IPS-18c (cell line): ENCODE measurements around the gene ARL5B.

Experiments
- H3K4me3 ChIP-seq: 2 replicates; pipeline ENCODE4 v1.7.0; 2013; ENCODE audit warnings: low read depth, mild to moderate bottlenecking, low read length, moderate library complexity; ENCODE audit not compliant: insufficient read depth
- H3K9me3 ChIP-seq: one replicate; pipeline ENCODE4 v1.6.1; 2013; ENCODE audit warnings: mild to moderate bottlenecking, low read length, moderate library complexity; ENCODE audit not compliant: control insufficient read depth, insufficient read depth

Gene ARL5B

DNA sequence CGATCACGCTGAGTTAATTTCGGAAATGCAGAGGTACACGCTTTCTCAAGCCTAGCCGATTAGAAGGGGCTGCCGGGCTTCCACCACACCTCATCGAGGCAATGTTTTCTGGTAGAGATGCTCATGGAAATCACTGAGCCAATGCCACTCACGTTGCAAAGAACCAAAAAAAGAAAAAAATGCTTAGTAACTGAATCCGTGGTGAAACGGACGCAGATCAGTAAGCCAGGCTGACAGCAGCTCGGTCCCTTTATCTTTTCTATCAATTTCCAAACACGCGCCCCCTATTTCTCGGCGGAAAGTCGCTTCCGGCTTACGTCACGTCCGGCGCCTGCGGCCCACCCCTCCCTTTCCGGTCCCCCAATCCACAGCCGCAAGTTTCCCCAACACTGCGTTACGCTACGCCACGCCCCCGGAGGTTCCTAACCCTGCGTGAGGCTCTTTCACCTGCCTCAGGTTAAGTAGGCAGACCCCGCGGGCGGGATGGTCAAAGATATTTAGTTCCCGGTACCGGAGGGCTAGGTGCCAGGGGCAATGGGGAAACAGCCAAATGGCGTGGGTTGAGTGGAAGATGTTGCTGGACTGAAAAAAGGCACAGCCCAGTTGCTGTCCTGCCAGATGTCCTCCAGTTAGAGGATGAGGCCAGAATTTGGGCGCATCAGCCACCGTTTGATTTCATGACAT lies 7.8 kb upstream of the ARL5B start, which contains the start of gene NSUN6:
NSUN6 (minus strand) TSS at position 264 of the 684 bp plus-strand sequence. CDS start 384 bp downstream, outside the sequence.
- H3K4me3 ChIP-seq = peak within 1 kb of the TSS; percentile 83
- H3K9me3 ChIP-seq = no peaks in the 10 kb centered on the region

DNA sequence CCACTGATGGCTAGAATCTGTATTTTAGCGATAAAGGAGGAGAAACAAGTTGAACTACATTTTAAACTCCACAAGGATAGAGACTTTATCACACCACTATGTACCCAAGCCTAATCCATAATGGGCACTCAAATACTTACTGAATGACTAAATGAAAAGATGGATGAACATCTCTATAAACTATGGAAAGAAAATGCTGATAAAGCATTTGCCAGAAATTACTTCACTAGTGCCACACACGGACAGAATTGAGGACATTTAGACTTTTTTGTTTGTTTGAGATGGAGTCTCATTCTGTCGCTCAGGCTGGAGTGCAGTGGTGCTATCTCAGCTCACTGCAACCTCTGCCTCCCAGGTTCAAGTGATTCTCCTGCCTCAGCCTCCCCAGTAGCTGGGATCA lies 6.1 kb upstream of the ARL5B start:
- H3K9me3 ChIP-seq = no peaks in the 10 kb centered on the region
- H3K4me3 ChIP-seq = no peak overlapping the region

DNA sequence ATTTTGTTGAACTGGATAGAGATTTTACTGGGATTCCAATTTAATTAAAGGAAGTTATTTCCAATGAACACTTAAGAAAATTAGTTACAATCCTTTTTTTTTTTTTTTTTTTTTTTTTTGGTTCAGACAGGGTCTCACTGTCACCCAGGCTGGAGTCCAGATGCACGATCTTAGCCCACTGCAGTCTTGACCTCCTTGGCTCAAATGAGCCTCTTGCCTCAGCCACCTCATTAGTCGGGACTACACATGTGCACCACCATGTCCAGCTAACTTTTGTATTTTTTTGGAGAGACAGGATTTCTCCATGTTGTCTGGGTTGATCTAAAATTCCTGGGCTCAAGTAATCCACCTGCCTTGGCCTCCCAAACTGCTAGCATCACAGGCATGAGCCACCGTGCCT lies 2.5 kb upstream of the ARL5B start:
- no peak overlapping the region for H3K4me3 ChIP-seq
- no peaks in the 10 kb centered on the region for H3K9me3 ChIP-seq

DNA sequence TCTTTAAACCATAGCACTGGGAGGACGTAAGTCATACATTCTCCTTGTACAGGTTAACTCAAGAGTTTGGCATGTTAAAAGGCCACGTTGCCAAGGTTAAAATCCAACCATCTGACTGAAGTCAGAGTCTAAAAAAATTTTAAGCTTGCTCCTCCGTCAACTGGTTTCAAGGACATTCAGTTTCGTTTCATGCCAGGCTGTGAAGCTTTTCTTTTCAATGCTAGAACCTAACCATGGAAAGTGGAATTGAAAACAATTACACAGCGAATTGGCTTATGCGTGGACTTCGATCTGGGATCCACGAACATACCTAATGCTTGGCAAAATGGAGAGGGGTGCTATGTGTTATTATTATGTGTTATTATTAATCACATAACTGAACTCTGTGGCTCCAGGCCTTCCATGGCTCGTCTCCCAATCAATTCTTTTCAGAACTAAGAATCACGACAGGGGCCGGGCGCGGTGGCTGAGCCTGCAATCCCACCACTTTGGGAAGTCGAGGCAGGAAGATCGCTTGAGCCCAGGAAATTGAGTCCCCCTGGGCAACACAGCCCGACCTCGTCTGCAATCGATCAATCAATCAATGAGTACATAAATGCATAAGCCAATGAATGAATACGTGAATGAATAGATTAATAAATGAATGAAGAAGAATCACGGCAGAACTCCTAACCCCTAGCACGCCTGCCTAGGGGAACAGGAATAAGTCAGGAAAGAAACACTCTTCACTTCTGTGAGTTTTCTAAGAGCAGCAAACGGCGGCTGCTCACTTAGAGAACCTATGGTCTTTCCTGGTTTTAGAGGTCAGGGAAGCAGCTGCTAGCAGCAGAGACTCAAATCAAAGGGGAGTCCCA lies 733 bp upstream of the ARL5B start:
- peak overlapping the region; percentile 97 for H3K4me3 ChIP-seq
- no peaks in the 10 kb centered on the region for H3K9me3 ChIP-seq

DNA sequence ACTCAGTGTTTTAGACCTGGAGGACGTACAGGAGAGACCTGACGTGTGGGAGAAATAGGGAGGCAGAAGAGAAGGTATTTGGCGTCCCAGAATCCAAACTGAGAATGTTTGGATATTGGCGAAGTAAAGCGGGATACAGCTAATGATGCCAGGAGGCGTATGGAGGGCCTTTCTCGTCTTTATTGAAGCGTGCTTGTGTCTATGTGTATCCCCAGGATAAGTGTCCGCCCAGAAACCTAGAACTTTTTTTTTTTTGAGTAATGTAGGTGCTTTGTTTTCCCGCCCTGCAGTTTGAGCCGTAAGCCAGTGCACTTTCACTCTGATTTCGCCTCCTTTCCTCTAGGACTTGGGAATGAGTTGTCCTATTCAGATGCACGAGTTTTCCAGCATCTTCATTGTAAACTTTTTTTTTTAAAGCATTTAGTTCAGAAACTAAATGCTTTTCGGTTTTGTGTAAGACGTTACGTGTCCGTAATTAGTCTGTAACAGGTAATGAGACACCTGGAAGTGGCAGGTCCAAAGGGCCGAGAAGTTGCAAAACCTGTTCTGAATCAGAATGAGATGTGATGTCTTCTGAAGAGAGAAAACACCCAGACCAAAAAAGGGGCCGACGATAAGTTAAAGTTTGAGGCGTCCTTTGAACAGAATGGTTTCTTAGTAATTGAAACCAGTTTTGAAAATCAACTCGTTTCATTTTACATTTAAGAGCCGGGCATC lies 746 bp downstream of the ARL5B start:
- H3K4me3 ChIP-seq = peak overlapping the region; percentile 97

DNA sequence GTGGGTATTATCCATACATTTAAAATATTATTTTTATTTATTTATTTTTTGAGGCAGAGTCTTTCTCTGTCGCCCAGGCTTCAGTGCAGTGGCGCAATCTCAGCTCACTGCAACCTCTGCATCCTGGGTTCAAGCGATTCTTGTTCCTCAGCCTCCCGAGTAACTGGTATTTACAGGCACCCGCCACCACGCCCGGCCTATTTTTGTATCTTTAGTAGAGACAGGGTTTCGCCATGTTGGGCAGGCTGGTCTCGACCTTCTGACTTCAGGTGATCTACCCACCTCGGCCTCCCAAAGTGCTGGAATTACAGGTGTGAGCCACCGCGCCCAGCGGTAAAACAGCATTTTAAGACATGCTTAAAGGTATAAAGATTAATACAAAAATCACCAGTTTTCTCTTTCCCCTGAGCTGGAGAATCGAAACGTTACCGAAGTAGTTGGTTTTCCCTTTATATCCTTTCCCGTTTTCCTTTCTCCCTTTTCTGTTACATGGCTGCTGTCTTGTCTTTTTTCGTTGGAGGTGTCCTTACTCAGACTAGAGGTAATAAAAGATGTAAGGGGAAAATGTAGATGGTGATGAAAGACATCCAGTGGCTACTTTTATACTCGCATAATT lies 1.7 kb downstream of the ARL5B start:
- no peaks in the 10 kb centered on the region for H3K9me3 ChIP-seq
- H3K4me3 ChIP-seq = peak overlapping the region; percentile 97

More for the DNA sequence above, 746 bp downstream of the ARL5B start:
- H3K9me3 ChIP-seq = no peaks in the 10 kb centered on the region

DNA sequence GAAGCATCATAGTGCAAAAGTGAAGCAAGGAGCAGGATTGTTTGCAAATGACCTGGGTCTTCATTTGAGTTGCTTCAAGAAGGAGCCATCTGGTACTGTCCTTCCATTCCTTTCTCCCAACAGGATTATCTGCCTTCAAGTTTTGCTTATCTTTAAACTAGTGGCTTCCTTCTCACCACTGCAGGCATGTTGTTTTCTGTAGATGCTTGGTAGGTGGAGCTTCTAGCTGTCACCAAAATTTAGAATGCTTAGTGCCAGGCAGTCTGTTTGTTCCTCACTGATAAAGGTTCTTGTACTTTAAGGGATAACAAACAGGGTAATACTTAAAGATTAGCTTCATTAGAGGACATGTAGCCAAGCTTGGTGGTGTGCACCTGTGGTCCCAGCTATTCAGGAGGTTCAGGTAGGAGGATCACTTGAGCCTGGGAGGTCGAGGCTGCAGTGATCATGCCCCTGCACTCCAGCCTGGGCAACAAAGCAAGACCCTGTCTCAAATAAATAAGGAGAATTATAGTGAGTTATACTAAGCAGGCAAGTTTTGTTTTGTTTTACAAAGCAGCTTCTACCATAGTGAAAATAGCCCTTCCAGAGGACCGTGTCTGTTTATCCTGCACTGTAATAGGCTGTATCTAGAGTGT lies 5.7 kb downstream of the ARL5B start:
- Histone ChIP-seq H3K9me3 (no peaks in the 10 kb centered on the region), H3K4me3 (no peak overlapping the region)

DNA sequence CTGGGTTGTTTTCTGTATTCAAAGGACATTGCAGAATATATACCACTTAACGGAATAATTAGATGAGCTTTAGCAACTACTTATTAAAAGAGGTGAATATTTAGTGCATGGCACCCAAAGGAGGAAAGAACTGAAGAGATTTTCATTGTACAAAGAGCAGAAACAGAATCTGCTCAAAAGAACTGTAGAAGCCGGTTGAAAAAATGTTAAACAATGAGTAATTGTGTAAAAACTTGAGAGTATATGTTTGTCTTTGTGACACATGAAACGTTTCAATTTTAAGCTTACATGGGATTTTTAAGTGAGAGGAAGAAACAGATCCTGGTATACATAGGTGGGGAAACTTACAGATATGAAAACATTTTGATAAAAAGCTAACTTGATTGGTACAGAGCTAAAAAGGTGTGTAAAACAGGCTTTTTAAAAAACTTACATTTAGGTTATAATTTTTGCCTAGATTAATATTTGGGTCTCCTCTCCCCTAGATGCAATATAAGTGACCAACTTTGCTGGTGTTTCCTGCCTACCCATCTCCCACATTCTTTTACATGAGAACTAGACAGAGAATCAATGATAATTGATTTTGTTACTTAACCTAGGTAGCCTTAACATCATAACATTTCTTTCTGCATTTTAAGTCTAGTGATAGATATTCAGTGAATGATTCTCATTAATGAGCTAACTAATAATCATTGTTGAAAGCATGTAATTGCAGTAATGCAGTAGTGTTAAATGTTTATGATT lies 6.8 kb downstream of the ARL5B start:
- Histone ChIP-seq H3K4me3 (no peak overlapping the region), H3K9me3 (no peaks in the 10 kb centered on the region)

DNA sequence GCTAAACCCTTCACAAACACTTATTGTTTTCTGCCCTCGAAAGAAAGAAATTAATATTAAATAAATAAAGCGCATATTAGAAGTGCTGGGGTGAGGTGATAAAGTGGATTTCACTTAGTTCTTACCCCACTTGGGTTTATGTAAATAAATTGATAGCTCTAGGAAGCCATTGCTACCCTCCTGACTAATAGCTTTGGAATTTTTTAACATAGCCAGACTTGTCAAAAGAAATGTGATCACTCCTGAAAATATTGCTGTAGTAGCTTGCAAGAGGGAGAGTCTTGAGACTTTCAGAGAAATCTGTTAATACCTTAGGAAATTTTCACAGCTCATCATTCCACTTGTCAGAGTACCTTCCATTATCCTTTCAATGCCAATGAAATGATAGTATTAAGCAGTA lies 7.6 kb downstream of the ARL5B start:
- no peak overlapping the region for H3K4me3 ChIP-seq
- H3K9me3 ChIP-seq = no peaks in the 10 kb centered on the region

DNA sequence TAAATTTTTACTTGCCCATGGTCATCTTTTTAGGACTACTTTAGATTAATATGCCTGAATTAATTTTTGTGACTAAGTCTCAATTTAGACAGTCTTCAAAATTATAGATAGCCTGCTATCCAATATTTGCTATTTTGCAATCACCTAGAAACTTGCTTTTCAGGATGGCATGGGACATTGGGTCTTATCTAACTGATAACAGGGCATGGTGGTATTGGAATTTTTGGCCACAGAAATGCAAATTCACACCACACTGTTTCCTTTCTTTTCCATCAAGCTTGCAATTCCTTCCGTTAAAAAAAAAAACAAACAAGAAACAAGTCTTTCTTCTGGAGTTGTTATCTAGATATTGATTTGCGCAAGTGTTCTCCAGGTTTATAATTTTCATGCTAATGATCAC lies 8.8 kb downstream of the ARL5B start:
- Histone ChIP-seq H3K9me3 (no peaks in the 10 kb centered on the region), H3K4me3 (no peak overlapping the region)

DNA sequence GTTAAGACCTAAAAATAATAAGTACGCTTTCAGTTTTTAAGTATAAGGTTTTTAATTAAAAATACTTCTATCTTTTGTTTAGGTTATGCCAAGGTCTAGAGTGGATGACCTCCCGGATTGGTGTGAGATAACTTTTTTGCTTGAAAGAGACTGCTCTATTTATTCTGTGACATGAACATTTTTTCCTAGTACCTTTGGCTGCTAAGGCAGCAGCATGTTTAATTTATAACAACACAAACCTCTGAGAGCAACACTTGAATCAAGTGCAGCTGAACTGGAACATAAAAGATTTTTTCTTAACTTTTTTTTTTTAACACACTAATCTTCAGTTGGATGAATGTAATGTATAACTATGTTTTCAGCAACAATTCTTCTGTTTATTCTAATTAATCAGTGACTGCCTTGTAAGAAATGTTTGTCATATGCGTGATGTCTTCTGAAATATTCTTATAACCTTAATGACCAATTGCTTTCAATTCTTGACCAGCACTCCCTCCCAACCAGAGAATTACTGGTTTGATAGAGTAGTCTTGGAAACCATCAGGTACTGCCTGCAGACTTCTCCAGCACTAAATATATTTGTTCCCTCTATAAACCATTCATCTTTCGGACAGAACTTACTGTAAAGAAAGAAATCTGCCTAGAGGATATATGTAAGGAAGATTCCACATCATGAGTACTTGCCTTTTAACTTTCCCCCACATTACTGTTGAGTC lies 16.0 kb downstream of the ARL5B start:
- Histone ChIP-seq H3K4me3 (no peak overlapping the region), H3K9me3 (no peaks in the 10 kb centered on the region)

DNA sequence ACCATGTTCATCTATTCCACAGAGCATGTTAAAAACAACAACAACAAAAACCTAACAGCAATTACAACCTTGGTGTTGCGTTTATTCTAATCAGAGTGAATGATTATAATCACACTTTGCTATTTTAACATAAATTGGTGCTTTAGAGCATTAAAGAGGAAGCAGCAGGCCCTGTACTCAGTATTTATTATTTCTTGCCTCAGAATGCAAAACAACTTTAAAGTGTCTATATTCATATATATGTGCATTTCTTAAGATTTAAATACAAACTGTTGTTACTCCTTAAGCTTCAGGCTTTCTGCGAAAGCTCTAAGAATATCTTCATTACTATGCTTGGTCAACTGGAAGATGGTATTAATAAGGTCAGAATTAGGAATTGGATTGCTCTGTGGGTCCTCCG lies 21.5 kb downstream of the ARL5B start:
- H3K4me3 ChIP-seq = no peak overlapping the region

DNA sequence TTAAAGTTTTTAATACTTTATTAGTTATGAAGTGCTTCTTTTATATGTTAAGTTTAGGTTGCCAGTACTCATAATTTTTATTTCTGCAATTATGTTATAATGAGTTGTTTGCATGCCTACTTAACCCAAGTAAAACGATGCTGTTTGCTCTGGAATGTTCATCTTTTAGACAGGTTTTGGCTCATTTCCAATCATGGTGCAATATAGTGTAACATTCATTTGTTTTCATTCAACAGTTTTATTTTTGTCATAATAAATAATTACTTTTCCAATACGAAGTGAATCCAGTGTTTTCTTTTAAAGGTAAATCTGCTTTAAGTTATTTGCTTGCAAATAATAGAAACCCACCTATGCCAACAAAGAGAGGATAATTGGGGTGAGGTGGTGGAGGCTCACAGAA lies 22.1 kb downstream of the ARL5B start:
- H3K4me3 ChIP-seq = no peak overlapping the region
- no peaks in the 10 kb centered on the region for H3K9me3 ChIP-seq

More for the DNA sequence above, 21.5 kb downstream of the ARL5B start:
- H3K9me3 ChIP-seq = no peaks in the 10 kb centered on the region

DNA sequence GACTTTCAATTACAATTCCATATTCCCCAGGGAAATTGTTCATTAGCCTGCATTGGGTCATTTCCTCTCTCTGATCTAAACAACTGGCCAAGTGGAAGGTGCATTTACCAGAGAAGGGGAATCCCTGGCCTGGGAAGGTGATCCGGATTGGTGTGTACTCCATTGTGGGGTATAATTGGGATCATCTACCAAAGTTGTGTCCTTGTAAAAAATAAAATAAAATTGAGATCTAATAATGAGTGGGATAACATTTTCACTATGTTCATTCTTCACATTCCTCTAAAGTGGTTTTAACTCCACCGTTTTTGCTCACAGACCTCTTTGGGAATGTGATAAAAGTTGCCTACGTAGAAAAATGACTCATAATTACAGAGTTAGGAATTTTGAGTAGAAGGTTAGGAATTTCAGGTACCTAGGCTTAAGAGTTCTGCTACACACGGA lies 22.8 kb downstream of the ARL5B start:
- Histone ChIP-seq H3K9me3 (no peaks in the 10 kb centered on the region), H3K4me3 (no peak overlapping the region)

DNA sequence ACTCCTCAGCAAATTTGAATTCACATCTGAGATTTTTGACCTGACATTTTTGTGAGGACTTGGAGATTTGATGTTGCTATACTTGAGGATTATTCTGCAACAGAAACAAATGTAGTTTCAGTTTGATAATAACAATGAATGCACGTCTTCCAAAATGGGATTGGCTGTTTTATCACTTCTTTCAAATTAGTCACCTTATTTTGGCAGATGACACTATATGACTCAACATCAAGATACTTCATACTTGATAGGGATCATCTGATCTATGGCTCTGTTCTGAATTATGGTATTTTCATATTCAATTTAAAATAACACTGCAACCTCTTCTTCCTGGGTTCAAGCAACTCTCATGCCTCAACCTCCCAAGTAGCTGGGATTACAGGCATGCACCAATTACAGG lies 24.2 kb downstream of the ARL5B start:
- Histone ChIP-seq H3K9me3 (no peaks in the 10 kb centered on the region), H3K4me3 (no peak overlapping the region)

DNA sequence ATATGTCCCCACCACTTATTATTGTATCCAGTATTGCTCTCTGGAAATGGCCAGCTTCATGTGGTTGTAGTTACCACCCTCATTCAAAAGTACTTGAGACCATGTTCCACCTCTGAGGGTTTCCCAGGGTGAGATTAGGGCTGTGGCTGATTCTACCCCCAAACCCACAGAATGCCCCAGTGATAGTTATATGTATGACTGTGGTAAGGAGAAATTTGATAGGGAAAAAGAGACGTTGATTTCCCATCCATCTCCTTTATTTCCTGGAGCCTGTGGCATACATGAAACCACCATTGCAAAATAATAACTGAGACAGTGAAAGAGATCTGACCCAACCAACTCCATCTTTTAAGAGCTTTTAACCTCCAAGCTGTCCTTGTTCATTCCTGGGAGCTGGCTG lies 25.2 kb downstream of the ARL5B start:
- H3K9me3 ChIP-seq = no peaks in the 10 kb centered on the region
- H3K4me3 ChIP-seq = no peak overlapping the region
